RWPE1 (cell line): ENCODE results near the gene UBE2G1.
A peak's percentile ranks its signal among the peaks of the same experiment; 100 is the strongest.
"Not testable (repeated sequence)": the region's sequence is repeated elsewhere in the genome, so short reads cannot be mapped to it uniquely, and the experiment has no call there.

Source experiments
- CTCF ChIA-PET: fragments of 350-600 bp; sonication (Branson Sonifier 250); formaldehyde crosslinking; extraction: SDS; loops from one replicate; lab custom pipeline; 2021; lab: Yijun Ruan, JAX
- POLR2A ChIA-PET: fragments of 400-600 bp; formaldehyde crosslinking; extraction: SDS; loops from one replicate; lab custom pipeline; 2020; ENCODE audit warnings: antibody characterized with exemption; ENCODE audit not compliant: low non-redundant PET; lab: Yijun Ruan, JAX
- DNase-seq: peaks from one replicate; pipeline ENCODE4 v3.0.0; 2012; ENCODE audit warnings: low spot score
- H3K27ac ChIP-seq: fragments of 450-650 bp; 2 replicates; pipeline ENCODE4 v1.5.1; 2017
- TF ChIP-seq, protein P1 (sequence below): fragments of 450-650 bp; conservative IDR thresholded peaks from 2 replicates; pipeline ENCODE4 v1.5.1; 2017; ENCODE audit warnings: low read depth, mild to moderate bottlenecking

UBE2G1 gene

GRCh38 chr17:4381690-4382671 is 15.5 kb upstream of the UBE2G1 start:
- ChIA-PET CTCF (interaction anchor here (0.7 kb wide), 1 partner anchor 230 kb away, joined by 3 read pairs; no protein-coding TSS in a partner anchor), POLR2A (no interaction called here)
- TF ChIP-seq, protein P1, sequence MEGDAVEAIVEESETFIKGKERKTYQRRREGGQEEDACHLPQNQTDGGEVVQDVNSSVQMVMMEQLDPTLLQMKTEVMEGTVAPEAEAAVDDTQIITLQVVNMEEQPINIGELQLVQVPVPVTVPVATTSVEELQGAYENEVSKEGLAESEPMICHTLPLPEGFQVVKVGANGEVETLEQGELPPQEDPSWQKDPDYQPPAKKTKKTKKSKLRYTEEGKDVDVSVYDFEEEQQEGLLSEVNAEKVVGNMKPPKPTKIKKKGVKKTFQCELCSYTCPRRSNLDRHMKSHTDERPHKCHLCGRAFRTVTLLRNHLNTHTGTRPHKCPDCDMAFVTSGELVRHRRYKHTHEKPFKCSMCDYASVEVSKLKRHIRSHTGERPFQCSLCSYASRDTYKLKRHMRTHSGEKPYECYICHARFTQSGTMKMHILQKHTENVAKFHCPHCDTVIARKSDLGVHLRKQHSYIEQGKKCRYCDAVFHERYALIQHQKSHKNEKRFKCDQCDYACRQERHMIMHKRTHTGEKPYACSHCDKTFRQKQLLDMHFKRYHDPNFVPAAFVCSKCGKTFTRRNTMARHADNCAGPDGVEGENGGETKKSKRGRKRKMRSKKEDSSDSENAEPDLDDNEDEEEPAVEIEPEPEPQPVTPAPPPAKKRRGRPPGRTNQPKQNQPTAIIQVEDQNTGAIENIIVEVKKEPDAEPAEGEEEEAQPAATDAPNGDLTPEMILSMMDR = no peak
- H3K27ac ChIP-seq = no peak overlapping the region
- DNase-seq = no peak

GRCh38 chr17:4378626-4379025 is 12.2 kb upstream of the UBE2G1 start:
- POLR2A ChIA-PET = no interaction called here
- TF ChIP-seq, protein P1 = no peak
- no peak overlapping the region for H3K27ac ChIP-seq
- DNase-seq = no peak
- CTCF ChIA-PET = no interaction called here

GRCh38 chr17:4377247-4377646 is 10.8 kb upstream of the UBE2G1 start:
- DNase-seq, H3K27ac ChIP-seq, POLR2A ChIA-PET: not testable (repeated sequence)
- CTCF ChIA-PET = interaction anchor here (0.7 kb wide), 1 partner anchor 359 kb away, joined by 3 read pairs; no protein-coding TSS in a partner anchor

GRCh38 chr17:4375796-4376440 is 9.4 kb upstream of the UBE2G1 start:
- POLR2A ChIA-PET = interaction anchor here (0.6 kb wide), 1 partner anchor 1450 kb away, joined by 9 read pairs; no protein-coding TSS in a partner anchor
- H3K27ac ChIP-seq, DNase-seq: not testable (repeated sequence)
- CTCF ChIA-PET = interaction anchor here (0.6 kb wide), 1 partner anchor 31 kb away, joined by 3 read pairs; no protein-coding TSS in a partner anchor

DNA sequence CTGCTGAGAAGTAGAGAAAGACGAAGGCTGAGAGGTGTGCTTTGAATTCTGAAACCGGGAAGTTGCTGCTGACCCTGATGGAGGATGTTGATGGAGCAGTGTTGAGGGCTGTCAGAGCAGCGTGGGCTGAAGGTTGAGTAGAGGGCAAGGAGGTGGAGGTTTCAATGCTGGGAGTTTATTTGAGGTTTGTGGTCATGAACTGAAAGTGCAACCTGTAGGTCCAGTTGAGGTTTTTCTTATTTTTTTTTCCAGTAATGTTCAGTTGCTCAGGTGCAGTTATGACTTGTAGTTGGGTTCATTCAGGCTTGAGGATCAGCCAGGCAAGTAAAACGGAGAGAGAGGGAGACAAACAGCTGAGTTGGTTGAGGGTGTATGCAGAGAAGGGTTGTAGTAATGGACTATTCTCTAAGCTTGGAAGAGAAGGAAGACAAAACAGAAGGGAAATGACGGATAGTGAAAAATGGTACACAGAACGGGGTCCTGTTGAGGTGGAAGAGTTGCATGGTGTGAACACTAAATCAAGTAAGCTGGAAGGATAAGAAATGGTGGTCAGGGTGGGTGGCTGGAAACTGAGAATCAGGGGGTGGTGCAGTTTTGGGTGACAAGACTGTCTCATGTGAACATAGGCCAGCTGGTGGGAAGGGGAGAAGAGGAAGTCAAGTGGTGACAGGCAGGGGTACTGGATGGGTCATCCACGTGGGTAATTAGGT is 8.7 kb upstream of the UBE2G1 start:
- no peak overlapping the region for H3K27ac ChIP-seq
- ChIA-PET CTCF (interaction anchor here (0.6 kb wide), 1 partner anchor 32 kb away, joined by 3 read pairs; no protein-coding TSS in a partner anchor), POLR2A (no interaction called here)
- TF ChIP-seq, protein P1 = no peak
- DNase-seq = no peak

GRCh38 chr17:4369557-4370230 is 3.2 kb upstream of the UBE2G1 start:
- TF ChIP-seq, protein P1 = no peak
- CTCF ChIA-PET = interaction anchor here (0.6 to 0.7 kb wide), 3 partner anchors 34 to 471 kb away, joined by 3 to 6 read pairs (median 3); no protein-coding TSS in a partner anchor
- H3K27ac ChIP-seq = no peak overlapping the region
- no peak for DNase-seq
- POLR2A ChIA-PET = no interaction called here

DNA sequence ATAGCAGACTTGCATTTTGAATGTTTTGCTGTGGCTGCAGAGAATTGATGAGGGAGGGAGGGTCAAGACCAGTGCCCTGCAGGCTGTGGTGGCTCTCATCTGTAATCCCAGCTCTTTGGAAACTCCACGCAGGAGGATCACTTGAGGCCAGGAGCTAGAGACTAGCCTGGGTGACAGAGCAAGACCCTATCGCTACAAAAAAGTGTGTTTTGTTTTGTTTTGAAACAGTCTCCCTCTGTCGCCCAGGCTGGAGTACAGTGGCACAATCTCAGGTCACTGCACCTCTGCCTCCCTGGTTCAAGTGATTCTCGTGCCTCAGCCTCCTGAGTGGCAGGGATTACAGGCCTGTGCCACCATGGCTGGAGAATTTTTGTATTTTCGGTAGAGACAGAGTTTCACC is 1.9 kb upstream of the UBE2G1 start:
- TF ChIP-seq, protein P1 = no peak
- DNase-seq = no peak
- ChIA-PET CTCF (no interaction called here), POLR2A (no interaction called here)
- H3K27ac ChIP-seq = peak overlapping the region; percentile 33

GRCh38 chr17:4367177-4367576 is 702 bp upstream of the UBE2G1 start:
- CTCF ChIA-PET = interaction anchor here (0.6 to 0.7 kb wide), 2 partner anchors 47 to 254 kb away, joined by 3 read pairs; no protein-coding TSS in a partner anchor
- POLR2A ChIA-PET = interaction anchor here (0.6 kb wide), 1 partner anchor 159 kb away, joined by 3 read pairs; no protein-coding TSS in a partner anchor
- H3K27ac ChIP-seq = peak overlapping the region; percentile 92
- not testable (repeated sequence) for DNase-seq
